ENCODE data around the gene ZBTB12. TPM values are rescaled to one million over a fixed set of nuclear protein-coding genes. Genes with fewer than 3 reads are reported as not detected.

The ZBTB12 gene
- total and polyA plus RNA-seq, 2 of the 13 experiments (the other 11 are each of a cell fraction or from before 2014, with no cell fraction given), result 4.8 to 6.0 TPM

- H2AFZ ChIP-seq (ENCODE audit: low read length), result no peak overlapping the region
- in situ Hi-C loops (cut with HindIII; ENCODE audit: extremely low pct_ligation_motif_present, low pct_unique_long_range_greater_than_20kb), result no loop called here
- no peaks in the 10 kb centered on the region for H3K9me3 ChIP-seq (ENCODE audit: low read length)
- ATAC-seq (peak; percentile 61), FAIRE-seq (peak; percentile 91), DNase-seq (ENCODE audit: low spot score) (peak; percentile 63)
- H3K9ac ChIP-seq (ENCODE audit: insufficient read depth, low read depth, low read length), result peak overlapping the region; percentile 84
- peak overlapping the region; percentile 98 for H3K4me2 ChIP-seq (ENCODE audit: low read depth, low read length)
- peaks cover 0 to 7% of the 10 kb centered on the region in 2 experiments; a peak in 1 of 5 replicates for H3K27me3 ChIP-seq (ENCODE audit: control insufficient read depth in 1 of 2, insufficient read depth in 2 of 2, low read length in 2 of 2)
- CTCF ChIA-PET (ENCODE audit: low intra/inter-chr PET ratio, low total read pairs), result no interaction called here
- peaks cover 46% of the 10 kb centered on the region for H3K4me1 ChIP-seq (ENCODE audit: insufficient read depth, low read length)
- H3K36me3 ChIP-seq (replicated peaks in 1 of 2; ENCODE audit: control insufficient read depth in 1 of 2, insufficient read depth in 2 of 2, low read length in 2 of 2), result peaks cover 6 to 13% of the 10 kb centered on the region in 2 experiments; a peak in 4 of 5 replicates
- H3K4me3 ChIP-seq (replicated peaks in 1 of 3; ENCODE audit: insufficient read depth in 1 of 3, low read depth in 2 of 3, low read length in 3 of 3), result peak overlapping the region; percentile 89 to 100 (median 96)
- 21% methylated on average over 8 of the region's 8 CpGs for WGBS (ENCODE audit: low lambda C conversion rate)
- H3K79me2 ChIP-seq (ENCODE audit: insufficient read depth, low read length), result peaks cover 26% of the 10 kb centered on the region
- intact Hi-C loops (cut with micrococcal nuclease; ENCODE audit: unreplicated experiment), result loop anchor here (1.0 to 5.0 kb wide), 3 partner anchors 47 to 66 kb away; no protein-coding TSS in a partner anchor
- no TSS peak for BruUV-seq (replicated peaks)
- H3K27ac ChIP-seq (ENCODE audit: extremely low read length, insufficient read depth, low read length), result peak overlapping the region; percentile 73
- POLR2A ChIA-PET, result interaction anchor here (0.6 to 4.7 kb wide), 23 partner anchors 9 to 1073 kb away, joined by 3 to 41 read pairs (median 7); partner anchors contain the start of genes C2, C6orf47, CFB and CLIC1
- no peaks in the 10 kb centered on the region for H4K20me1 ChIP-seq (ENCODE audit: insufficient read depth, low read length)
- TF ChIP-seq MED8 (CRISPR knock-in tag; IDR thresholded peaks at IDR 0.05; ENCODE audit: insufficient replicate concordance) (no peak), ZNF280B (CRISPR knock-in tag; IDR thresholded peaks at IDR 0.05; ENCODE audit: borderline replicate concordance) (no peak), ZMYM2 (CRISPR knock-in tag; IDR thresholded peaks at IDR 0.05) (no peak), MYNN (CRISPR knock-in tag; IDR thresholded peaks at IDR 0.05; ENCODE audit: low read depth) (no peak), ZNF414 (CRISPR knock-in tag; IDR thresholded peaks at IDR 0.05) (0 out of 2 replicates have a peak, but pooled peaks have one; percentile 14), GLI4 (CRISPR knock-in tag; IDR thresholded peaks at IDR 0.05; ENCODE audit: borderline replicate concordance) (no peak), PHF21A (CRISPR knock-in tag; IDR thresholded peaks at IDR 0.05) (peak; percentile 14; the same call in 1 of the 2 replicates), ZNF318 (CRISPR knock-in tag; IDR thresholded peaks at IDR 0.05) (no peak), THAP11 (CRISPR knock-in tag; IDR thresholded peaks at IDR 0.05) (peak; percentile 98), HOXA3 (CRISPR knock-in tag; IDR thresholded peaks at IDR 0.05) (peak; percentile 46; the same call in 1 of the 2 replicates)
These were observed 3.4 kb downstream of the ZBTB12 start for GRCh38 chr6:31898383-31899011.

Measured in HepG2 (cell line).